Hematopoietic multipotent progenitor cell (in vitro differentiated cells): ENCODE data around the gene BUD23. TPM values are rescaled to one million over a fixed set of nuclear protein-coding genes. Genes with fewer than 3 reads are reported as not detected.
"Not testable (repeated sequence)": the region's sequence is repeated elsewhere in the genome, so short reads cannot be mapped to it uniquely, and the experiment has no call there.

Experiments
- DNase-seq, 3 donors: peaks; one replicate each; pipeline ENCODE4 v3.0.0-alpha.2; 2011 to 2015; ENCODE audit warnings: low read depth in 2 of 3, low spot score in 2 of 3
- total RNA-seq: library from RNA; depleted of rRNA; stranded (reverse); fragments of >200 nt; gene quantifications from one replicate; pipeline ENCODE4 v1.2.3, GENCODE V29; 2012

The BUD23 gene, protein sequence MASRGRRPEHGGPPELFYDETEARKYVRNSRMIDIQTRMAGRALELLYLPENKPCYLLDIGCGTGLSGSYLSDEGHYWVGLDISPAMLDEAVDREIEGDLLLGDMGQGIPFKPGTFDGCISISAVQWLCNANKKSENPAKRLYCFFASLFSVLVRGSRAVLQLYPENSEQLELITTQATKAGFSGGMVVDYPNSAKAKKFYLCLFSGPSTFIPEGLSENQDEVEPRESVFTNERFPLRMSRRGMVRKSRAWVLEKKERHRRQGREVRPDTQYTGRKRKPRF
- 20.2 TPM for total RNA-seq

GRCh38 chr7:73683056-73683787, at the start of gene BUD23, which contains the start of gene DNAJC30:
BUD23 (plus strand) TSS chr7:73683597; CDS start chr7:73683626, 29 bp downstream.
DNAJC30 (minus strand) TSS chr7:73683453; CDS start chr7:73683423, 30 bp downstream.
- DNase-seq = peak; percentile 90 to 96 (median 96)

- DNase-seq = no peak
Measured at GRCh38 chr7:73633844-73634243, 49.6 kb upstream of the BUD23 start.

DNA sequence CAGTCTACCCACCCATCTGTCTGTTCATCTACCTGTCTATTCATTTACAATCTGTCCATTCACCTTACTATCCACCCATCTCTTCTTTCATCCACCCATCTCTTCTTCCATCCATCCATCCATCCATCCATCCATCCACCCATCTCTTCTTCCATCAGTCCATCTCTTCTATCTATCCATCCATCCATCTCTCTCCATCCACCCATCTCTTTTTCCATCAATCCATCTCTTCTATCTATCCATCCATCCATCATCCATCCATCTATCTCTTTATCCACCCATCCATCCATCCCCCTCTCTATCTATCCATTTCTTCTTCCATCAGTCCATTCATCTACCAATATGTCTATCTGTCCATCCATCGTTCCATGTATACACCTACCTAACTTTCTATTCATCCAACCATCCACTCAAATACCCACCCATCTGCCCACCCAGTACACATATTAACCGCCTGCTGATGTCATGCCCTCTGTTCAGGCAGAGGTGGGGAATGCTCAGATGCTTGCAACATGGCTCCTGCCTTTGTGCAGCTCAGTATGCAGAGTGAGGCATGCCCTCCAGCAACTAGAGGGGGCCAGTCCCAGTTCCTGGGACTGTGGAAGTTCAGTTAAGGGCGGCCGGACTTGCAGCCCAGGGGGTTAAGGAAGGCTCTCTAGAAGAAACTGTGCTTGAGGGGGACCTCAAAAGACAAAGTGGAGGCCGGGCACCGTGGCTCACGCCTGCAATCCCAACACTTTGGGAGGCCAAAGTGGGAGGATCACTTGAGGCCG, 47.8 kb upstream of the BUD23 start:
- no peak for DNase-seq

DNA sequence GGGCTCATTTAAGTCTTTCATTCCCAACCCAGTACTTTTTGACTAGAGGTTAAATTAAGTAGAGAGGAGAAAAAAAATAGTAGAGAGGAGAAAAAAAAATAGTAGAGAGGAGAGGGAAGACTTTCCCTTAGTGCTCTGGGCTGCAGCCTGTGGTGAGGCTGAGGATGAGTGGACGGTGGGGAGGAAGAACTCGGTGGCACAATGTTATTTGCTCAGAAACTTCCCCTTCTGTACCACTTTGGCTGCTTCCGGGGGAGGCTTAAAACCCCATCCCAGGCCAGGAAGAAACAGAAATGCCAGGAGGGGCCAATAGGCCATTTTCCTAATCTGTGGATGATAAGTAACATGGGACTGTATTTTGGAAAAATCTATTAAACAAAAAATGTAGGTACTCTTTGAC, 44.5 kb upstream of the BUD23 start:
- DNase-seq = no peak

DNA sequence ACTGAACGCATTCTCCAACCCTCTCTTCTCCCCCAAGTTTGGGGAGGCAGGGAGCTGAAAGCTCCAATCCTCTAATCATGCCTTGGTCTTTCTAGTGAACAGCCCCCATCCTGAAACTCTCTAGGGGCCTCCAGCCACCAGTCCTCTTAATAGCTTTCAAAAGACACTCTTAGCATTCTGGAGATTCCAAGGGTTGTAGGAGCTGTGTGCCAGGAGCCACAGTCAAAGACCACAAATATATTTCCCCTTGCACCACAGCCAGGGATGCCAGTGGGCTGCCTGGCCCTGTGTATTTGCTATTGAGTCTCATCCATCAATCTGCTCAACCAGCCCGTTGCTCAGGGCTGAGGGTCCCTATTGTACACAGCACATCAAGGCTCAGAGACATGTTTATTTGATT, 40.6 kb upstream of the BUD23 start:
- DNase-seq = no peak

GRCh38 chr7:73644688-73645286, 38.6 kb upstream of the BUD23 start:
- DNase-seq = no peak

- DNase-seq = no peak
Measured at GRCh38 chr7:73645643-73646174, 37.7 kb upstream of the BUD23 start.

DNA sequence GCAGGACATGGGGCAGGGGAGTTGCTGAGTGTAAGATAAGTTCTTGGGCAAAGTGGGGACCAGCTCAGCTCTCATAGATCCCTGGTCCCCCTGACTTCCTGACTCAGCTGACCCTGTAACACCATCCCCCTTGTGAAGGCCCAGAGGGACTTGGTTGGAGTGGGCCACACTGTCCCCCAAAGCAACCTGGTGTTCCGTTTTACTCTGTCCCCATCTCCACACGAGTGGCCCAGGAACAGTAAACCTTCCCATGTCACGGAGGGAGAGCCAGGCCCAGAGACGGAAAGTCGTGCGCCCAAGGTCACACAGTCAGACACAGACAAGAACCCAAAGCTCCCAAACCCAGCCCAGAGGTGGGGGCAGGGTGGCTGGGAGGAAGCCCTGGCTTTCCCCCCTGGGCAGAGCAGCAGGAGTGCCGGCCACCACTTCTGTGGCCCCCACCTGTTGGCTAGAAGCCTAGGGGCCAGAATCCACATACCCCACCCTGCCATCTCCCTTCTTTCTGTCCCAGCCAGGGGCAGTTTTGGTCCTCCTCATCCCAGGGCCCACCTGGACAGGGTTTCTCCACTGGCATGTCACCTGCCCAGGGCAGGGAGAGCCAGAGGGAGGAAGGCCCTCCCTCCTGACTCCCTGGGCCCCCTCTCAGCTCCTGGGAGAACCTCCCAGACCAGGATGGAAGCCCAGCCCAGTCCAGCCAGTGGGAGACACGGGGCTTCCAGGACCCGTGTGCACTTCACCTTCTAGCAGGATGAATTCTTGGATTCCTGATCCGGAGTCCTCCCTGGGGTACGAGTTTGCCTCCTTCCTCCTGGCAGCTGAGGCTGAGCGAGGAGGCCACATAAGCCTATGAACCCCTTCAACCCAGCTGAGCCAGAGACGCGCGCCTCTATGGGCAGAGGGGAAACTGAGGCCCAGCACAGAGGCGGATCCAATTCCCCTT, 36.3 kb upstream of the BUD23 start:
- no peak for DNase-seq

- peak in 1 of 3 donors; percentile 25 for DNase-seq
Measured at GRCh38 chr7:73647725-73648592, 35.4 kb upstream of the BUD23 start.

GRCh38 chr7:73648593-73649332, 34.6 kb upstream of the BUD23 start:
- no peak for DNase-seq

DNA sequence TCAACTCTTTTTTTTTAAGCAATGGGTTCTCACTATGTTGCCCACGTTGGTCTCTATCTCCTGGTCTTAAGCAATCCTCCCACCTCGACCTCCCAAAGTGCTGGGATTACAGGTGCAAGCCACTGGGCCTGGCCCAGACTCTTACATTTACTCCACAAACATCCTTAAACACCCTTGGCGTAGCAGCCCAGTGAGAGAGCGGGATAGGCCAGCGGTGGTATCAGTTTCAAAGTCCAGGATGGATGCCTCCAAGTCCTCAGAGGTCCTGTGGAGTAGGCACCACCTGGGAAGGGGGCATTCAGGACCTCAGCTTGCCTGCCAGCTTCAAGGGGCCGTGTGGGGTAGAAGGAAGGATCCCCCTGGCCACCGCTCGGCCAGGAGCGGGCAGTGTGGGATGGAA, 33.8 kb upstream of the BUD23 start:
- no peak for DNase-seq

GRCh38 chr7:73650524-73650923, 32.9 kb upstream of the BUD23 start:
- no peak for DNase-seq

DNA sequence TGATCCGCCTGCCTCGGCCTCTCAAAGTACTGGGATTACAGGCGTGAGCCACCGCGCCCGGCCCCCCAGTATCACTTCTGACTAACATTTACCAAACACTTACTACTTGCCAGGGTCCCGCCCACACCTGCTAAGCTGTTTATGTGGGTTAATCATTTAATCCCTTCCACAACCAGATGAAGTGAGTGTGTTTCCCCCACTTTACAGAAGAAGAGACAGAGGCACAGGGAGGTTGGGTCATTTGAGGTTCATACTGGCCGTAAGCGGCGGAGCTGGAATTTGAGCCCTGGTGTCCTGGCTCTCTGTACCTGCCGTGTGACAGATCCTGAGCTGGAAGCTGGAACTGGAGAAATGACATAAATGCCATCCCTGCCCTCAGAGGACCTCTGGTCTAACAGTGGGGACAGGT, 30.9 kb upstream of the BUD23 start:
- no peak for DNase-seq

DNA sequence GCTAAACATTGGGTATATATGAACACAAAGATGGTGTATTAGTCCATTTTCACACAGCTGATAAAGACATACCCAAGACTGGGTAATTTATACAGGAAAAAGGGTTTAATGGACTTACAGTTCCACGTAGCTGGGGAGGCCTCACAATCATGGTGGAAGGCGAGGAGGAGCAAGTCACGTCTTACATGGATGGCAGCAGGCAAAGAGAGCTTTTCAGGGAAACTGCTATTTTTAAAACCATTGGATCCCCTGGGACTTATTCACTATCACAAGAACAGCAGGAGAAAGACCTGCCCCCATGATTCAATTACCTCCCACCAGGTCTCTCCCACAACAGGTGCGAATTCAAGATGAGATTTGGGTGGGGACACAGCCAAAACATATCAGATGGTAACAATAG, 28.1 kb upstream of the BUD23 start:
- DNase-seq = not testable (repeated sequence)

GRCh38 chr7:73659983-73660382, 23.4 kb upstream of the BUD23 start:
- no peak for DNase-seq

- not testable (repeated sequence) for DNase-seq
Measured at GRCh38 chr7:73660594-73660993, 22.8 kb upstream of the BUD23 start.

GRCh38 chr7:73663033-73663432, 20.4 kb upstream of the BUD23 start:
- DNase-seq = no peak
